Anterior cingulate cortex (tissue), 58 donors: ENCODE data around the gene BTBD9.
"Not testable (repeated sequence)": the region's sequence is repeated elsewhere in the genome, so short reads cannot be mapped to it uniquely, and the experiment has no call there.

Source experiments
- DNase-seq, 58 donors: peaks; one replicate each; lab custom pipeline; 2025; lab: John Stamatoyannopoulos, UW

BTBD9 gene

DNA sequence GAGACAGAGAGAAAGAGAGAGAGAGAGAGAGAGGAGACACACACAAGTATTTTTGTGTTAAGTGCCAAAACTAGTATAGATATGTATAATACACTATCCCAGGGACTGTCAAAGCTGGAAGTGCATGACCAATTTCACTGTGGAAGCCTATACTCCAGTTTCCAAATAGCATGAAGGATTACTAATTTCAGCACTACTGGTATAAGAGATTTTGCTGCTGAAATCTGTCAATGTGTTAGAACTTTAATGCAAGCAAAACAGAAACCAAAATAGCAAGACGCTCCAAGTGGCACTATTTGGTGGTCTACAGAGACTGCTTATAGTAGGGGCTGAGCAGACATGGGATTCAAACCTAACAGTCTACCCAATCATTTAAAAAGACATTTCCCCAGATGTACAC is 284.8 kb downstream of the BTBD9 start:
- DNase-seq, result no peak

DNA sequence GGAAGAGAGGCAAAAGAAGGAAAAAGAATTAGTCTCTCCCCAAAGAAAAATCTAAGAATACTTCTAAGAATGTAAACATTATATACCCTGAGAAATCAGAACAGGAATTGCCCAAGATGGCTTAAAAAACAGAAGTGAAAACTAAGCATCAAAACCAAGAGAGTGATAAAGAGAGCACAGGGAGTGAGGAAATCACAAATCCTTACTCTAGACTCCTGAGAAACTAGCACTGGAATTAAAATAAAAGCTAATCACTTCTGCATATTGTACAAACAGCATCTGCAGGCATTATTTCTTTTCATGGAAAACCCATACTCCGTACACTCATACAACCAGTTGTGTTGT is 285.7 kb downstream of the BTBD9 start:
- no peak for DNase-seq

DNA sequence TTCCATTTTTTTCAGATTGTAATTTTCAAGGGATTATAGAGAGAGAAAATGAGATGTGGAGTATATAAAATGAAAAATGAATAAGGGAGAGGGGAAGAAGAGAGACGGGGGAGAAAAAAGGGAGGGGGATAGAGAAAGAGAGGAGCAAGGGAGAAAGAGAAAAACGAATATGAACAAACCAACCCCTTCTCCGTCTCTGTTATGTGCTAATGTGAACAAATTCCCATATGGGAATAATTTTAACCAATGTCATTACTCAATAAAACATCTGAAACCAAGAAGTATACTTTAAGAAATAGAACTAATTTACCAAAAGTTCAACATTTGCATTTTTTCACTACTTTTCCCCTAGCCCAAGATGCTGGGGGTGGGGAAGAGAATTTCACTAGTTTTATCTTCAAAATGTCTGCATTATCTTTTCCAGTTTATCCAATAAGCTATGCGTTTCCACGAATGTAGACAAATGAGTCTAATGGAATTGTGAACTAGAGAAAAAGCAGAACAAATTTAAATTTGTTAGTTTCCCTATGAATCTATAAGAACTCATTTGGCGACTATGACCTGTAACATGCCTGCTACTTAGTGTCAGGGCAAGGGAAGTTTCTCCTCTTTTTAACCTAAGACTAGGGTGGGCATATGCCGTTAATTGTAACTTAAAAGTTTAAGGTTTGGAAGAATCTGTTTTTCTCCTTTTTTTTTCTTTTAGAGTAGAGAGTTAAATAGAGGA is 286.3 kb downstream of the BTBD9 start:
- no peak for DNase-seq

DNA sequence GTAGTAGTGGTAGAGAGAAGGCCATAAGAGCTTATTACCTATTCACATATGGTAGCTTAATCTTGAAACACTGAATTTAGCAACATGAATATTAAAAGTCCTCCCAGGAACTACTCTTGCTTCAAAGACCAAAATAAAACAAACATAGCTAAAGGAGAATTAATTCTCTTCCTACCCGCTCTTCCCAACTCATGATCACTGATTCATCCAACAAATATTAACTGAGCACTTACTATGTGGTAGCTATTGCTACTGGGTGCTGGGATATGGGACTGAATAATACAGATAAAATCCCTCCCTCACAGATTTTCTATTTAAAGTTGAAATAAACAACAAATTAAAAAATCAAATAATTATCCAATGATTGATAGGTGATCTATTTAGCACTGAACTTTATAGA is 287.1 kb downstream of the BTBD9 start:
- DNase-seq, result no peak

DNA sequence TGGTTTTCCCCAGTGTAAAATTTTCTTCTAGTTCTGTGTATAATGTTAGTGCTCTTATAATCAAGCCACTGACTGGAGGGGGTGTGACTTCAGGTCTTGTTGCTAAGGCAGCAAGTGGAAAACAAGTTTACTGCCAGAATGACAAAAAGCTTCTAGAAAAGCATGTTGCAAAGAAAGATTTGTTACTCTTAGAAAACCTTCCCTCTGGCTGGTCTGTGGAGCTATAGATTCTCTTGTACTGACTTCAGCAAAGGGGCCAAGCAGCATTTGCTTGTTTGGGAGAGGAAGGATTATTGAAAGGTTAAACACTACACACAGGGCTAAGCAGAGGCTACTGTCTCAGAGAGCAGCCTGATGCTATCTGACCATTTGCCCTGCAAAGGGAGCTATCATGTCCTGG is 288.8 kb downstream of the BTBD9 start:
- peak in 3 of 58 donors; percentile 1 to 45 (median 40) for DNase-seq

DNA sequence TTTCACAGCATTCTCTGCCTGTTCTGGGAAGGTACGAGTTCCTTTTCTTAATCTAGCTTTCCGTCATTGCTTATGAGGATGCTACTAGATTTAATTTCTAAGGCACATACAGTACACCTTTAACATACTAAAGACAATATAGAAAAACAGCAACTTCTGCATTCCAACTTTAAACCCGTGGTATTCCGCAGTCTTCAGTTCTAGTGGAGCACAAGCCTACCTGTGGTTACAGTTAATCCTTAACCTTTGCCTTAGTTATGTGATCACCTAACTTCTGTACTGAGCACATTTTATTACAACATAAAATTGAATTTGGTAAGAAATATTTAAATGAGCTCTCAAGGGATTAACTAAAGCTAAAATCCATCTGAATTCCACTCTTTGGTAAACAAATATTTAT is 289.5 kb downstream of the BTBD9 start:
- no peak for DNase-seq

DNA sequence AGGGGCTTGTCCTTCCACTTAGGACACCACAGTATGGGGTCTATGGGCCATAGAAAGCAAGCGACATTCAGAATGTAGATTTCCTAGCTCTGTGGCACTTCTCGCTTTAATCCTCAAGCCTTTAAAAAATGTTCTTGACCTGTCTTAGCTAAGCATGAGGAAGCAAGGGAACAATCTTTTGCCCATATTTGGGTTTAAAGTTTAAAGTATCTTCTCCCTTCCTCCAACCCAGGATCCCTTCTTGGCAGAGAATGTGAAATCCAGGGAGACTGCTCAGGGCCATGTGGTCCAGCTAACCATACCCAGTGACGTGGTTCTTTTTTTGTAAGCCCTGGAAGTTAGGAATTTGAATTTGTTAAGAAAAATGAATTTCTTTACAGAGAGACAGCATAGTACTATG is 289.9 kb downstream of the BTBD9 start:
- no peak for DNase-seq

DNA sequence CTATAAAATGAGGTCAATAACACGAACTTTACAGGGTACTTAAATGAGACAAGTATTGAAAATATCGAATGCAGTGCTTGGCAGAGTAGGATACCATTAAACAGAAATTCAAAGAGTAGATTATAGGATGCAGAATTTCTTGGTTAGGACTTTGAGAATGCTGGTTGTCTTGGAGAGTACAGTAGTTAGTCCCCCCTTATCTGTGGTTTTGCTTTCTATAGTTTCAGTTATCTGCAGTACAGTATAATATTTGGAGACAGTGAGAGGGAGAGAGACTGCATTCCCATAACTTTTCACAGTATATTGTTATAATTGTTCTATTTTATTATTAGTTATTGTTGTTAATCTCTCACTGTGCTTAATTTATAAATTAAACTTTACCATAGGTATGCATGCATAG is 290.5 kb downstream of the BTBD9 start:
- no peak for DNase-seq

DNA sequence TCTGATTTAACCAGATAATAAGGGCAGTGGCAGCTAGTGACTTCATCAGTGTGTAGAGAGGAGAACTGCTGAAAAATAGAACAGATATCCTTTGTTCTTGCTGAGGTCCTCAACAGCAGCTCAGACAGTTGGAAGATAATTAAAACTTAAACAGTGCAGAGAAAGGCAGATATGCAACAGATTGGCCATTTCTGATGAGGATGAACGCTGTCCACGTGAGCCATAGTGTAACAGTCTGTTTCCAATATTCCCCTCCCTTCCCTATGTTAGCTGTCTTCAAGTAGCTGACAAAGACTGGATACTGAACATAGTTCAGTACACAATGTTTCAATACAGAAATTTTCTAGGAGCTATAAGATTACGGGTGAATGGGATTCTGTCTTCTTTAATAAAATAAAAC is 291.4 kb downstream of the BTBD9 start:
- DNase-seq, result no peak

DNA sequence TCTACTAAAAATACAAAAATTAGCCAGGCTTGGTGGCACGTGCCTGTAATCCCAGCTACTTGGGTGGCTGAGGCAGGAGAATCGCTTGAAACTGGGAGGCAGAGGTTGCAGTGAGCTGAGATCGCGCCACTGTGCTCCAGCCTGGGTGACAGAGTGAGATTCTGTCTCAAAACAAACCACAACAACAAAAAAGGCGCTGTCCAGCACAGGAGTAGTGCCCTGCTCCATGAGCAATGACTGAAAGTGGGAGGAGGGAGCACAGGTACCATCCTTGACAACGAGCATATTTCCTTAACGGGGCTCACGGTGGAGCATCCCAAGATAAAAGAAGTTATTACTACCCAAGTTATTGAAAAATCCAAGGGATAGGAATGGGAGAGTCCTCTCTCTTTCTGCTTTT is 291.9 kb downstream of the BTBD9 start:
- not testable (repeated sequence) for DNase-seq

DNA sequence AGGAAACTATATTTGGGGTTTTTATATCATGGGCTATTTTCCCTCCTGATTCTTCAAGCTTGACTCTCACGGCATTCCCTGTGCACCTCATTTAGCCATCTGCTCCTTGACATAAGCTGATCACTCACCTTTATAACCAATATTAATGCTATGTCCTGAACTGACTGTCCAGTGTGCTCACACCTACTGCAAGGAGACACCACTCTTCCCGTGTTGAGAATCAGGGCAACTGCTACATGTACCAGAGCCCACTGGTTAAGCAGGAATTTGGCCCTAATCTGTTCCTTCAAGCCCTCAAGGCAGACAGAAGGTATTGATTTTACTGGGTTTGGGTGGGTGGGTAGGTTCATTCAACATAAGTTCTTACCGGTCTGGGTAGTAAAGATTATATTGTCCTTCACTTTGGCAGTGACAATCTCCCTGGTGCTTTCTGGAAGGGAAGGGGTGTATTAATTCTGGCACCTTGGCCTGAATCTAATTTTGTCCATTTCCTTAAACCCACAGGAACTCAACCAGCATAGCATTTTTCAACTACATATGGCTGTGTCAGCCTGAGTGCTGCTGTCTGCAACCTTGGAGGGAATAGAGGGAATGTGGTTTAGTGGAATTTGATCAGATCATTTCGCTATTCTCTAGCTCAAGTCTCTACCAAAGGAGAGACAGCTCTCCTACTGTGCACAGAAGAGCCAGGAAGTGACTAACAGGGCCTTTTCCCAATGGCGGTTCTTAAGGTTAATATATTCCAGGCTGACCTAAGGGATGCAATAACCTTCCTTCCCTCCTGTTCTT is 293.2 kb downstream of the BTBD9 start:
- DNase-seq, result no peak

DNA sequence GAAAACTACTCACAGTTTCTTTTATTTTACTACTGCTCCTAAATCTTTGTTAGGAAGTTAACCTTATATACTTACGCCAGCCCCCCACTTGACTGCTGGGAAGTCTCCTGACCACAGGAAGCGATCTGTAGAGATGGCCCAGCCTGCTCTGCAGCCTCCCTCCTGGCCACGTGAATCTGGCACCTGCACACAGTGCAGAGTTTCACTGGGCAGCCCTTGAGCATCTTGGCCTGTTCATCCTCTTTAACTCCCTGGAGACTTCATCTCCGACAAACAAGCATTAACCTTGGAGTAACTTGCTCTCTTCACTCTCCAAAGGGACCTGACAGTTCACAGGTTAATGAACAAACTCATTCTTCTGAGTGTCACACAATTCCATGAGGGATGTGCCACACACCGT is 294.1 kb downstream of the BTBD9 start:
- DNase-seq, result no peak

DNA sequence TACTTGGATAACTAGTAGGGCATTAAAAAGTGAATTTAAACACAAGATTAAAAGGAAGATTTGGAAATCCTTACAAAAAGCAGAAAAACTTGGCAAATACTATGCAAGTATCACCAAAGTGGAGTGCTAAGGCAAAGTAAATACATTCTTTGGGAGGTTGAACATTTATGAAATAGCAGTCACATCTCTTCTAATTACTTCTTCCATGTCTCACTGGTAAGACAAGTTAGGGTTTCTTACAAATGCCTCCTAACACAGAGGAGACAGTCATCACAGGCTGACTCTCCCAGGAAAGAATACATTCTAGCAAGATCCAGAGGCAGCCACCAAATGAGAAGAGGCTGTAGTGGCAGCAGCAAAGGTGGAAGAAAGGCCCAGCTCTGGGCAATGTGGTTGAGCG is 298.2 kb downstream of the BTBD9 start:
- DNase-seq, result no peak

DNA sequence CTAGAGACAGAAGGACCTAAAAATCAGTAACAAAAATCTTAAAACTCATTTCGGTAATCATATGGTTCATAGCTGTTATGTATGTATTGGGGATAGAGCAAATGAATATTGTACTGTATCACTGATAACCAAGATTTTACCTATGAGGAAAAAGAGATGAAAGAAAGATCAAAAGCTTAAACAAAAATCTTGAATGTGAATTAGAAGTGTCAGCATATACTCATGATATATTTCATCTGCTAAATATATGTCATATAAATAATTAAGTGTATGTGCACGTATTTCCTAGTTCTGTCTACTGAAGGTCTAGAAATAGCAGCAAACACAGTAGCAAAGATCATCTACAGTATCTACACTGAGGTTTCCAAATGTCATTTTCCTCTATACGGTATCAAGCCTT is 299.8 kb downstream of the BTBD9 start:
- no peak for DNase-seq

DNA sequence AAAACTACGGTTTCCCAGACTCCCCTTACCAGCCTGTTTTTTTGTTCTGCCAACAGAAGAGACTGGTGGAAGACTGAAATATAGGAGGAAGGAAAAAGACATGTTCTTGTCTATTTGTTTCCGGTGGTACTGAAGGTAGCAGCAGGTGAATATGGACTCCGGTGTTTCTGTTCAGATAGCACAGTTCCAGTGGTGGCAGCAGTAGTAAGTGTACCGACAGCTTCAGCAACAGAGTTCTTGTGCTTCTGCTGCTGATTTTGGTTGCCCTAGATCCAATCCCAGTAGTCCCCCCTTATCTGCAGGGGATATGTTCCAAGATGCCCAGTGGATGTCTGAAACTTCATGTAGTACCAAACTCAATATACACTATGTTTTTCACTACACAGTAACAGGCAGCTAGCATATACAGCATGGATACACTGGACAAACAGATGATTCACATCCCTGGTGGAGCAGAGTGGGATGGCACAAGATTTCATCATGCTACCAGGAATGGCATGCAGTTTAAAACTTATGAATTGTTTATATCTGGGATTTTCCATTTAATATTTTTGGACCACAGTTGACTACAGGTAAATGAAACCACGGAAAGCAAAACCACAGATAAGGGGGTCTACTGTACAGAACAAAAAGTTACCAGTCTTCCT is 301.8 kb downstream of the BTBD9 start:
- no peak for DNase-seq

DNA sequence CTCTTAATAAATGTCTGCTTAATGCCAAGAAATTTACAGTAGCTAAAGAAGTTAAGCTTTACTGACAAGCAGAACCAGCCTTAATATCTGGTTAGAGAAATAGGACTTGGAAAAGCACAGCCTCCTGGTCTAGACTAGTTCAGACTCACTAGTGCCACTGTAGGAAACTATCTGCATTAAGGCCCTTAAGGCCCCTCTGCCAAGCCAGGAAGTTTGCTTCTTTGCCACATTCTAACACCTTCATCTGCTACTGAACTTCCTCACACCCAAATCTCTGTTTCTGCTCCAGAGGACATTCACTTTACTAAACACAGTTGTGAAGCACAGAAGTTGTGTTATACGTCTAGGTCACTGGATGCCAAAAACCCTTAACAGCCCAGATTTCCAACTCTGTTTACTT is 302.8 kb downstream of the BTBD9 start:
- DNase-seq, result no peak

DNA sequence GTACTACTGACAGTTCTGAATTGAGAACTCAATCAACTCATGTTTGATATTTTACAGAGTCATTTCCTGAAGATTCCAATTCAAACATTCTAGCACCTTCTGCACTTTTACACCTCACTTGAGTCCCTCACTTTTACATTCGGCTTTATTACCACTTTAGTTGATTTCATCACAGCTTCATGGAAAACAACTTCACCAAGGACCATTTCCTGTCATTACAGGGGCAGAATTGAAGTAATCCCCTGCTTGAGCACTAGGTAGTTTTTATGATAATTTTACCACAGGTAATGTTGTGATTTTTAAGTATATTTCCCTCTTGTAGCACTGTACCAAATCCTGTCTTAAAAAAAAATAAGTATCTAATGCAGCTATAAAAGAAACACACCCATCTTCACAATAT is 312.9 kb downstream of the BTBD9 start:
- DNase-seq, result no peak

DNA sequence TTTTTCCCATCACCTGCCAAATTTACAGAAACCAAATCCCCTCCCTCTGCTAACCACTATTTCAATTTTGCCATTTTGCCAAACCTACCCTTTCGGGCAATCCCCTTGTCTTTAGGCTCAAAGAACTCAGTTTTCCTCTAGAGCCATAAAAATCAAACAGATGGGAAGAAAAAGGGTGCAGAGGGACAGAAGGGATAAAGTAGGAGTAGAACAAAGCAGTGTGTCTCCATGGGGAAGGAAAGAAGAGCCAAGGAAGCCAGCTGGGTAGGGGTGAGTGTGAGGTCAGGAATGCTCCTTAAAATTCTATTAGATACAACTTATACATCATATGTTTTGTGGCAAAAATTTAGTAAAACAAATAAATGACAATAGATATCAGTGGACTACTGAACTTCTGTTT is 316.5 kb downstream of the BTBD9 start:
- DNase-seq, result no peak

DNA sequence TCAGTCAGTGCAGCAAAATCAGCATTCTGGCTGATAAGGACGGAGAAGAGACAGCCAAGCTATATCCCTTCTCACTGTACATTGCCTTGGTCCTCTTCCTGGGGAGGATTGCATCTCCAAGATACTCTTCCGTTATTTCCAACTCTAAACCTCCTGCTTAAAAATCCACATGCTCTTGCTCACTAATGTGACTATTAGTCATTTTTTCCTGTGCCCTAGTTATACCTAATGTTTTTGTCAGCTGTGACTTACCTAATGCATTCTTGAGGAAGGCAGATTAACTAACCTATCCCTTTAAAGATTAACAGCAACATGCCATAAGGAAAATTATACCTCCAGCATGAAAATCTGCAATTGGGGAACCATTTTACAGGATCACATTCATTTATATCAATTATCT is 317.6 kb downstream of the BTBD9 start:
- no peak for DNase-seq

DNA sequence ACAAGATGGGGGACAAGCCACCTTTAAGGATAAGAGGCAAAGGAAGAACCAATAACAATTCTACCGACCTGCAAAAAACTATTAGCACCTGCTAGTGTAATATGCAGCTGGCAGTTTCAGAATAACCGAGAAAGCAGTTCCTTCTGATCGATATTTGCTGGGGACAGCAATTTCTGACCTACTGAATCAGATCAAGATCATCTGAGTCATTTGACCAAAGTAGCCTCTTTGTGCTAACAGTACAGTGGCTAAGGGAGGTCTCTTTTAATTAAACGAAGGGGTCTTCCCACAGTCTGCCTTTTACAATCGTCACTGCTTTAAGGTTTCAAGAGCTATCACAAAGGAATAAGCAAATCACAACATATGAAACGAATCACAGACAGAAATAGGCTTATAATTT is 318.9 kb downstream of the BTBD9 start:
- DNase-seq, result no peak

DNA sequence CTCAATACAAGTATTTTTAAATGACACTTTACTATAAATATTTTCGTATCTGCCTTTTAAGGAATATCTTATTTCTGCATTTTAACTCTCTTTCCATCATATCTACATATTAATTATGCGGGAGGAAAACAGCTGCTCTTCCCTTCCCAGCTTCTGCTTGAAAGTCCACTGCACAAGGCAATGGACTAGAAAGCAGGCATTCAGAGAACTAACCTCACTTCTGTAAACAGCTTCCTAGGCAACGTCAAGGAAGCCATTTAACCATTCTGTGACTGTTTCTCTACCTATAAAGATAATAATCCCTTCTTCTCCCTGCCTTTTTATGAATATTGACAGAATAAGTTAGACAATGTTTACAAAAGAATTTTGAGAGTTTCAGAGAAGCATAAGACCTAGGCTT is 319.4 kb downstream of the BTBD9 start:
- DNase-seq, result no peak
